DMS153 treated with DMSO at 0.1 percent for 48 hours (cell line): ENCODE measurements around the gene SUPT6H.

Experiments
- DNase-seq: peaks from one replicate; lab custom pipeline; 2025; ENCODE audit not compliant: unreplicated experiment; lab: John Stamatoyannopoulos, UW

SUPT6H gene

DNA sequence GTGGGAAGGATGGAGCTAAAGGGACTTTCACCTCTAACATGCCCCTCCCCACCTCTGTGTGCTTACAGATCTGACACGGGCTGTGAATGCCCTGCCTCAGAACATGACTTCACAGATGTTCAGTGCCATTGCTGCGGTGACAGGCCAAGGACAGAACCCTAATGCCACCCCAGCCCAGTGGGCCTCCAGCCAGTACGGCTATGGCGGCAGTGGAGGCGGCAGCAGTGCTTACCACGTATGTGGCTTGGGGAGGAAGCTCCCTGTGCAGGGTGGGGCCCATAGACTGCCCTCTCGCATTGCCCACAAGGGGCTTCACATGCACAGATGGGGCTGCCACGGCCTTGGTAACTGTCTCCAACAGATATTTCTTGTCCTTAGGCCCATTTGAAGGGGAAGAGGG is 38.3 kb downstream of the SUPT6H start:
- no peak for DNase-seq

DNA sequence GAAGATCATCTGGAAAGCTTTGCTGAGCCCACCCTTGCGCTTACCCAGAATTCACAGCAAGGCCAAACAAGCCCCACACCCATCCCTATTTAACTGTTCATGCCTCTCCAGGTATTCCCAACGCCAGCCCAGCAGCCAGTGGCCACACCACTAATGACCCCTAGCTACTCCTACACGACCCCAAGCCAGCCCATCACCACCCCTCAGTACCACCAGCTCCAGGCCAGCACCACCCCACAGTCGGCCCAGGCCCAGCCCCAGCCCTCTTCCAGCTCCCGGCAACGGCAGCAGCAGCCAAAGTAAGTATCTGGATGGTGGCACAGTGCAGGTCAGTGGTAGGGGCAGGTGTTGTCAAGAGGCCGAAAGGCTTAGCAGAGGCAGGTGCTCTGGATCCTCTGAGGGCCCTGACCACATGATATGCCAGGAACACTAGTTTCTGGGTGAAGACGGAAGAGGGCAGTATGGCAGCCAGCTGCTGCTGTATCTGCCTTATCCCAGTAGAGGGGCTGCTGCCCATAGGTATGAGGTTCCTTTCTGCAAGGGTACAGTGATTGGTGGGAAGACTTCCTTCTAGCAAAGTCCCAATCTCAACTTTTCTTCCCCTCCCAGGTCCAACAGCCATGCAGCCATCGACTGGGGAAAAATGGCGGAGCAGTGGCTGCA is 39.0 kb downstream of the SUPT6H start:
- no peak for DNase-seq

DNA sequence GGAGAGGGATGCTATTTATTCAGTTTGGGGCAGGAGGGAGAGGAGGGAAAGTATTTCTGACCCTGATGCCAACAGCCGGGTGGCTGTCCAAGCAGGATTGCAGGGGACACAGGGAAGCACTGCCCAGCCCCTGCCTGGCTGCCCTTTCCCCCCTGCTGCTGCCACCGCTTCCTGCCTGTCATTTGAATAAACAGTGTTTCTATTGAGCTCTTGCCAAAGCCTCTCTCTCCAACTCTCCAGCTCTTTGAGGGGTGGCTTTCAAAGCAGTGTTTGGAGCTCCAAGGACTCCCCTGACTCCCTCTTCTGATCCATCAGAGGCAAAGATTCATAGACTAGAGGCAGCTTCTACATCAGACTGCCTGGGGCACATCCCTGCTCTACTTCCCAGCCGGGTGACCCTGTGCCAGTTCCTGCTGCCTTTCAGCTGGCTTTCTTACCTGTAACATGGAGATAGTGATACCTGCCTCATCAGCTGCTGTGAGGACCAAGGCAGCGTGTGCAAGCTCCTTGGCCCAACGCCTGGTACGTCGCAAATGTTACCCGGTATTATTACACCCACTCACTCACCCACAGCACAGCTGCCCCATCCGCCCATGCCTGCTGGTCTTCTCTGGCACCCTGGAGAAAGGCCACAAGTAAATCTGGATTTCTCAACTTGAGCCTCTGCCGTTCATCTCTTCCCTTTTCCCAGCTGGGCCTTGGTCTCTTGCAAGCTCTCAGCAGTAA is 40.2 kb downstream of the SUPT6H start:
- DNase-seq = peak; percentile 40

DNA sequence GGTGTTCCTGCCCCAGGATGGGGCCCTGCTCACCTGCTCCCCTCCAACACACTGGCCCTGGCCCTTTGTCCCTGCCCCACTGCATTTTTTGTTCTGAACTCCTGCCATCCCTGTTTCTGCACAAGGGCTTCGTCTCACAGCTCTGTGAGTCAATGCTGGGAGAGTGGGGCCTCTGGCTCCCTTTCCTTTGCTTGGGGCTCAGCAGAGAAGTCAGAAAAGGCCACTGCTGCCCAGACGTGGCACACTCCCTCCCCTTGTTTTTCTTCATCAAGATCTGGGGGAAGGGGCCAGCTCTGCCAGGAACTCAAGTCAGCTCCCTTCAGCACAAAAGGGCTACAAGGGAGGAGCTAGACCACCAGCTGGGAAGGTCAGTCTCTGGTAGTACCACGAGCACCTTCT is 40.7 kb downstream of the SUPT6H start:
- no peak for DNase-seq

DNA sequence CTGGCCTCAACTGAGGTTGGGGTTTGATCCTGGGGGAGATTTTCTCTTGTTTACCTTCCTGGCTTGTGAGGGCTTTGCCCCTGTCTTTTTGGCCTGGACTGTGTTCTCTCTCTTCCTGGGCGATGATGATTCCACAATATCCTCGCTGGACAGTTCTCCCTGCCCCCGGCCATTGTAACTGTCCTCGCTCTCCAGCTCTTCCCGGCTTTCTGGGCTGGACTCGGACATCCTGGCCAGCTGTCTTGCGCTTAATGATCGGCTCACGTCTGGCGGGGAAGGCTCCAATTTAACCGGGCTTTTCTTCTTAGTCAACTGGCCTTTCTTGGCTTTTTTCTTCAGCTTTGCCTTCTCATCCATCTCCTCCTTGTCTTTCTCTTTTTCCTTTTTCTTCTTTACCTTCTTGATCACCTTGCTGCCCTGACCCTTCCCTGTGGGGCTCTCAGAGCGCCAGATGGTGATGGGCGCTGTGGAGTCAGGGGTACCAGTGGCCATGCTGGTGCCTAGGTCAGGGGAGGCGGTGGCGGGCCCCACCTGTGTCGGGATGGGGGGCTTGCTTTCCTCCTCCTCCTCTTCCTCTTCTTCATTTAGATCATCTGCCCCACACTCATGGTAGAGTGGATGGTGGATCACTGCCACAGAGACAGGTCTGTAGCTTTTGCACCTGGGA is 41.7 kb downstream of the SUPT6H start:
- DNase-seq = no peak

DNA sequence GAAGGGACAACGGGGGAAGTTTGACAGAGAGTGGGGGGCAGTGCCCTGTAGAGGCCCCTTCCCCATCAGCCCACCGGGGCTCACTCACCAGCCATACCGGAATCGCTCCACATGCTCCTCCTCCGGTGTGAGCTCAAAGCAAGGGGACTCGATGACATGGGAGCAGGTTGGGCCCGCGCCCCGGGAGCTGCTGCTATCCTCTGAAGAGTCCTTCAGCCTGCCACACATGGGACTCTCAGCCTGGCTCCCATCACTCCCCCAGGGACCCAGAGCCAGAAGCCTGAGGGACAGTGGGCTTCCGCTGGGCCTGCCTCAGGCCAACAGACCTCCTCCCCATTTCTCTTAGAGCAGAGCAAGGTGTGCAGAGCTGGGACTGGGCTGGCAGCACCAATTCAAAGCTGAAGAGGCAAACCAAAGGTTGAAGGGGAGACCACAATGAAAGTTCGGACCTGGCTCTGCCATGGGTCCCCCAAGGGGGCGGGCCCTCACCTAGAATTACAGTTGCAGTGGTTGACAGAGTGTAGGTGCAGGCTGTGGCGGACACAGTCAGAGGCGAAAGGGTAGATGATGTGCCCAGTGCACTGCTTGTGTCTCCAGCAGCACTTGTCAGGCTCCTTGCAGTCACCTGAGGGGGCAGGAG is 42.3 kb downstream of the SUPT6H start:
- DNase-seq = no peak

DNA sequence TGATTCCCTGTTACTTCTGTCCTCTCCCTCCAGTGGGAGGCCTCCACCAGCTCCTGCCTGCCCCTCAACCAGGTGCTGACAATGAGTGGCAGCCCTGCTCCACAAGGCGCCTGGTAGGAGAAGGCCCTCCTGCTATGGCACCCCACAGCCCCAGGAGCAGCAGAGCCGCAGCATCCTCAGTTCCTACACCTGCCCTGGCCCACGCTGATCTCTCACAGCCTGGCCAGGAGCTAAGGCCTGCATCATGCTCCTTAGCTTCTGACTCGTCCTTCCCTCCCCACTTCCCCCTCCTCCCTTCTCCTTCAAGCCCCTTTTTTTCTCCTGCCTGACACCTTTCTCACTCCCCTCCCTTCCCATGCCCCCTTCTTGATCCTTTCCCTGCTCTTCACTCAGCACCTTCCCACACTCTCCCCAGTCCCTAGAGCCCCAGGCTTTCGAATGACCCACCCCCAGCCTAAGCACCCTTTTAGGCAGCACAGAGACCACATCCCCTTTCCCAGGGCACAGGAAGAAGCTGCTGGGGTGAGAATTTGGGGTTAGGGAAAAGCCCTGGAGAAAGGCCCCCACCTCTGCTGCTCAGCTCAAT is 43.2 kb downstream of the SUPT6H start:
- no peak for DNase-seq

DNA sequence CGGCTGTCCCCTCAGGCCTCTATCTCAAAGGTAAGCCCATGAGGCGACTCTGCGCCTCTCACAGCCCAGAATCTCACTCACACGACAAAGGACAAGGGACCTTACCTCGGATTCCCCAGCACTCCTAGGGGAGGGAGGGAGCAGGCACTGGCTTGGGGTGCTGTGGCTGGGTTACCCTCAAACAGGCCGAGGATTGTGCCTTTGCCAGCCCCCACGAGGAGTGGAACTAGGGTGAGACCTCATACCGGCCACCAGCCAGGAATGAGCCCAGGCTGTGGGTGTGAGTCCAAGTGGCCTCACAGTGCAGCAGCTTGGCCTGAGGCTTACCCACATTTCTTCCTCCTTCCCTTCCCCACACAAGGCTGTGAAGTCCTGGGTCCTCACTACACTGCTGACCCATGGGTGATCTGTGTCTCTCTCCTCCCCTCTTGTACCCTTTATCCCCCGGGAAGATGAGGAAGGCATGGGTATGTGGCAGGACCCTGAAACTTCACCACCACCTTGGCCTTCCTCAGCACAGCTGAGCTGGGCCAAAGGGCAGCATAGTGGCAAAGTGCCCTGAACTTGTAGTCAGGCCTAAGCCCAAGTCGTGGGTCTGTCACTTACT is 43.8 kb downstream of the SUPT6H start:
- no peak for DNase-seq

DNA sequence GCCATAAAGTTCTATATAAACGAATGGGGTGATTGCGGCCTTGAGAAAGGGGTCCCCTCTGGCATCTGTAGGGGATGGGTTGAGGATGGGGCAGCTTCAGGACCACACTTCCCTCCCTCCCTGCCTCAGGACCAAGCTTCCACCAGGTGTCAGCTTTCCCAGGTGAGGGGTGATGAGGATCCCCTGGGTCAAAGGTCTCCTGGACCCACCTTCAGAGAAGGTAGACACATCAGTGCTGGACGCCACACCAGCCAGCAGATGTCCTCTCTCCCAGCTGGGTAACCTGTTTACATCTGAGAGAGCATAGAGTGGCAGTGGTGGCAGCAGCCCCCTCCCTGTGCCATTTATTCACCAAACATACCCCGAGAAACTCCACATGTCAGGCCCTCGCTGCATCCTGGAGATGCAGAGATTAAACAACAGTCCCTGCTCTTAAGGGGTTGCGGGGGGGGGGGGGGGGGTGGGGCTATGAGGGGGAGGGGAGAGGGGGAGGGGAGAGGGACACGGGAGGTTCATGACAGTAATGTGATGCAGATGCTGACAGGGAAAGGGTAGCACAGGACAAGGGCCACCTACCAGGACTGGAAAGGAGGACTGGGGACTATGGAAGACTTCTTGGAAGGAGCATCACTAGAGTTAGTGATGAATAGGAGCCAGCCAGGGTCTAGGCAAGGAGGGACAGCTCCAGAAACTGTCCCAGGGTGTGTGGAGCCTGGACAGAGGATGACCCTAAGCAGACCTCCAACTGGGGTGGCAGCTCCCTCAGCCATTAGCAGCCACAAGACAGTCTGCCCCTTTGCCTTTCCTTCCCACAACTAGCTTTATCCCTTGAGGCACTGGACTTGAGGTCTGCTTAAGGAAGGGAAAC is 44.7 kb downstream of the SUPT6H start:
- no peak for DNase-seq

DNA sequence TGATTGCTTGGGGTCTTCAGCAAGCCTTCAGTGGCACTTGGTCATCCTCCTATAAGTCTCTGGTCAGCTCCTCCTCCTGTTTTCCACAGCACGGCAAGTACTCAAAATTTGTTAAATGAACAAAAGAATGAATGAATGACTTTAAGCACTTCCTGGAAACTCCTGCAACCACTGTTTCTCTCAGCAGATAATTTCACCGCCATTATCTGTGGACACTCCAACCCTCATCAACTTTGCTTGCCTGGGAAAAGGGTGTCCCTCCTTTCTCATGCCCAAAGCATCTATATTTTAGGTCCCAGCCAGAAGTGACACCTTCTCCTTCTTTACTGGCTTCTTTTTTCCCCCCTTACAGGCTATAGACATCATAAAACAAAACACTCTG is 45.3 kb downstream of the SUPT6H start:
- no peak for DNase-seq

DNA sequence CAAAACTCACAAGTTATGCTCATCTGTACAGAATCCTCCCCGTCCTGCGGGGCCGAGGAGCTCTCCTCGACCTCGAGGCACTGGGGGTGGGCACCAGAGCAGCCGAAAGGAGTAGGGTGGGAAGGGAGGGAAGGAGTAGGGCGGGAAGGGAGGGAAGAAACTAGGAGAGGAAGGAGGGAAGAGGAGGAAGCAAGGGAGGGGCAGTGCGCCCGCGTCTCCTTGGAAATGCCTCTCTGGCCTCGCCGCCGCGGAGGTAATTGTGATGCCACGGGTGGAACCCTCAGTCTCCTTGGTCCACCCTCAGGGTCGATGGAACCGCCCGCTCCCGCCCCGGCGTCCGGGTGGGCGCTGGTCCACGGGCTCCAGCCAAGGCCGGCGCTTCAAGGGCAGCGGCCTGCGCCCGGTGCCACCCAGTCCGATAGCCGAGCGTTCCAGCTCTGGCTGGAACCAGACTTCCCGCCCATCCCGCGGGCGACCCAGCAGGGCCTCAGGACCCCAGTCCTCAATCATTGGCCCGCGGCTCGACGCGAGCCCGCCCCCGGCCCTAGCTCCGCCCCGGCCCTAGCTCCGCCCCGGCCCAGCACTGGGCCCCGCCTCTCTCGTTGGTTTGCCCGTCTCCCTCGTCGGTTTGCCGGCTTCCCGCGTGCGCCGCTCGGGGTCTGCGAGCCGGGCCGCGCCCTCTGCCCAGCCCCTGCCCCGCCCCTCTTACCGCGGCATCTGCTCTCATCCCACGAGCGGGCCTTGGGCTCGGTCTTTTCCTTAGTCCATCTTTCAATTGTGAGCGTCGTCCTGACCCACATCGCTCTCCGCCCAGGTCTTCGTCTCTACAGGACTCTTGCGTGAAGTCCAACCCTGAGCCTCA is 49.1 kb downstream of the SUPT6H start:
- DNase-seq = peak; percentile 90

DNA sequence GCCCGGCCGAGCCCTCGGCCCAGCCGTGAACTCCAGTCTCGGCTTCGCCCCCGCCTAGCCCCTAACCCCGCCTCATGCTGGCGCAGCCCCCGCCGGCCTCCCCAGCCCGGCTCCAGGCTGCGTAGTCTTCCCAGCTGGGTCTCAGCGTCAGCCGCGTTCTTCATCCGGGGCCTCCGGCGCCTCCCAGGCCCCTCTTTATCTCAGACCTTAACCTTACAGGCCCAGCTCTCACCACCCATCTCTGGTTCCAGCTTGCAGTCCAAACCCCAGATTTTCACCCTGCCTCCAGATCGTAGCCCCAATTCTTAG is 49.7 kb downstream of the SUPT6H start, which contains the start of gene PROCA1:
Gene PROCA1, minus strand, starts transcription at position 166 of the 309 bp plus-strand sequence. CDS start 228 bp downstream, outside the sequence.
- DNase-seq = peak; percentile 42

DNA sequence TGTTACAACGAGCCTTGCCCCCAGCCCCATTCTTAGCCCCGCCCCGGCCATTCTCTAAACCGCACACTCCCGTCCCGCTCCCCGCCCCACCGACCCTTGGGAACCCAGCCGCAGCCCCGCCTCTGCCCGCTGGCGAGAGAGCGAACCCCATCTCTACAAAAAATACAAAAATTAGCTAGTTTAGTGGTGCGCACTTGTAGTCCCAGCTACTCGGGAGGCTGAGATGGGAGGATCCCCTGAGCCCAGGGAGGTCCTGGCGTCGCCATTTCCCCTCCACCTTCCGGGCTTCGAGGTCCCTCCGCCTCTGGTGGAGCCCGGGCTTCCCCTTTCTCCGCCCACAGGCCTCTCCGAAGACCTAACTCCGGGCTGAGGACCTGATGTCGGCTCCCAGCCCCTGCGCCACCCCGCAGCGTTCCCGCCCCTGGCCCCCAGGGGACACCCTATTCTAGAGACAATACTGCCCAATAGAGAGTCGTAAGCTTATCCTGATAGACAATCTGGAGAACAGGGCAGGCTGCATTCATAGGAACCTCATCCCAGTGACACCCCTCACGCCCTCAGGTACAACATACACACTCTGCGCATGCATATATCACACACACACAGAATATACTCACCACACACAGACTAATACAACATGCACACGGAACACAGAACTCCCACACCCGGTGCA is 50.2 kb downstream of the SUPT6H start:
- peak; percentile 65 for DNase-seq

DNA sequence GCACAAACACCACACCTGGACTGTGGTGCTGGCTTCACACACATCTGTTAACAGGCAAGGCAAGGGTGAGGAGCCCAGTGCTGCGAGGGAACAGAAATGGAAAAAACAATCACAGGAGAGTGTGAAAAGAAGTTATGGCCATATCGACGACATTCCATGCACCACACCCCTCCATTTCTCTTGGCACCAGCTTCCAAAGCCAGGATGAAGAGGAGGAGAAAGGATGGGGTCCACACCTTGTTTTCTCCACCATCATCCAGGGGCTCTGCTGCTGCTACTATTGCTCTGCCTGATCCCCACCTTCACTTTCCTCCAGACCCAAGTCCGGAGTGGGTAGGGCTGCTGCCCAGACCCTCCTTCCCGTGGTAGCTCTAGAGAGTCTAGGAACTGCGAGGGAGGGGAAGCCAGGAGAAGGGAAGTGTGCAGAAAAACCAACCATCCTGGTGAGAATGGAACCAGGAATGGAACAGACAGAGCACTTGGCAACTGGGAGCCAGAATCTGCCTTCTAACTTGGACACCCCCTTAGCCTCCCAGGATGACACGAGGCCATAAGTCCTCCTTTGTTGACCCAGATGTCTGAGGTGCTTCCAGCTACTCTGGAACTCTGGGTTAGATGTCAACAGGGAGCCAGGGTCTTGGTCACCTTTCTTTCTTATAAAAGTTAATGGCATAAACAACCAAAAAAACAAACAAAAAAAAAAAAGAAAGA is 50.9 kb downstream of the SUPT6H start:
- no peak for DNase-seq

DNA sequence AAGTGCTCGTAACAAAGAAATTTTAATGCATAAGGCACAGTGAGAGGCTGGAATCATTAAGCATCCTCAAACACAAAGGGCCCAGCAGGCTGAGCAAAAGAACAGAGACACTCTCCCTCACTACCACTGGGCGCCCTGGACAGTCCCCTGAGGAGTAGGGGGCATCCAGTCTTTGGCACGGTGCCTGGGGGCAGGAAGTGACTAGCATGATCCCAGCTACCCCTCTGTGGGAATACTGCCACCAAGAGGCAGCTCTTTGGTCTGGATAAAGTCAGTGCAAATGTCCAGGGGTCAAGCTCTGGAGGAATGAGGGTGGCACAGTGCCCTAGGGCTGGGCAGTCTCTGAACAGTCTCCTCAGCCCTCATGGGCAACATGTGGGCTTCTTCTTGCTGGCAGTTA is 52.3 kb downstream of the SUPT6H start:
- no peak for DNase-seq

DNA sequence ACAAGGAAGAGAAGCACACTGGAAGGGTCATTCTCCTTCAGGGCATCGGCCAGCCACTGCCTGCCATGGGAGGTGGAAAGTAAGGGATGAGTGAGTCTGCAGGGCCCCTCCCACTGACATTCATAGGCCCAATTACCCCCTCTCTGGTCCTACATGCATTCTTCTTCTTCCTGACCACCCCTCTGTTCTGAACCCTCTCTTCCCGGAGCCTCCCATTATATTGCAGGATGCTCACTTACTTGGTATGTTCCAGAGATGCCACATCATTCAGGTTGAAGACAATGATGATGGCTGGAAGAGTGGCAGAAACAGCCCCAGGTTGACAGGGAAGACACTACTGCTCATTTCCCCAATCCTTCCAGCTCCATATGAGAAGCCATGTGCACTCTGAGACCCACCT is 53.2 kb downstream of the SUPT6H start:
- DNase-seq = no peak

DNA sequence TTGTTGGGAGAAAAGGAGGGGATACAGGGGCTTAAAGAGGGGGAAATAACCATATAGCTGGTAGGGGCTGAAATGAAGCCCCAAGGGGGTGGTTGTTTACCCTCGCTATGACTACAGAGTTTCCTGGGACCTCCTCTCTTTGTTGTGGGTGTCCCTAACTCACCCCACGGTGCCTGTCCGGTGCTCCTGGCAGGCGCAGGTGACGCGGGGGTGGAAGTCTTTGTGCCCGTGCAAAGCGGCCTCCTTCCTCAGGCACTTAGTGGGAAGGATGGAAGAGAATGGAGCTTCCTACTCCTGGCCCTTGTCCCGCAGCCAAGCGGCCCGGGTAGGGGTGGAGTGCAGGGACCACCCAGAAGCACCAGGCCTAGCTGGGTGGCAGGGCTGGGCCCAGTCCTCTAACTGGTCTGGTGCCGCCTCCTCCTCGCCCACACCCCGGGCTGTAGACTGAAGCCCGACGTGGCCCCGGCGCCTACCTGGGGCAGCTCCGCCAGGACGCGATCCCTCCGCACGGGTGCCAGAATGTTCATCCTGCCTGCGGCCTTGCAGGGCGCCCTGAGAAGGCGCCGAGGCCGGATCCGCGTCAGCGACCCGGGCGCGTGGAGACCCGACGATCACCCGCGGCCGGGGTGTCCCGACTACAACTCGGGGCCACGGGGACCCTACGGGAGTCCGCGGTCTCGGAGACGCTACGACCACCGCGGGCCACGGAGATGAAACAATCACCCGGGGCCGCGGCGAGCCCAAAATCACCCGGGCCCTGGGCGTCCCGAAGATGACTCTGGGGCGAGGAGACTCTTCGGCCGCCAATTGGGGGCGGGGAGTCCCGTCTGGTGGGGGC is 55.0 kb downstream of the SUPT6H start:
- no peak for DNase-seq
